Fibroblast of the aortic adventitia (primary cell): ENCODE data around the gene GNPTAB. TPM values are rescaled to one million over a fixed set of nuclear protein-coding genes. Genes with fewer than 3 reads are reported as not detected.

Source experiments
- DNase-seq: peaks from one replicate; pipeline ENCODE4 v3.0.0-alpha.2; 2010; ENCODE audit warnings: low read depth
- H3K4me3 ChIP-seq: 2 replicates; pipeline ENCODE4 v1.5.1; 2011; ENCODE audit warnings: low read depth, mild to moderate bottlenecking, control low read depth, low read length, moderate library complexity
- total RNA-seq: library from RNA; depleted of rRNA; stranded (reverse); fragments of >200 nt; gene quantifications from 2 replicates; pipeline ENCODE4 v1.2.3, GENCODE V29; 2012; ENCODE audit warnings: low replicate concordance
- TF ChIP-seq, protein P1 (sequence below): IDR thresholded peaks from 2 replicates; pipeline ENCODE4 v1.5.1; 2011; ENCODE audit warnings: mild to moderate bottlenecking, low read length, control low read depth, inconsistent platforms; ENCODE audit not compliant: insufficient read depth

GNPTAB gene
- total RNA-seq, 1 donor, result 31.5 TPM

DNA sequence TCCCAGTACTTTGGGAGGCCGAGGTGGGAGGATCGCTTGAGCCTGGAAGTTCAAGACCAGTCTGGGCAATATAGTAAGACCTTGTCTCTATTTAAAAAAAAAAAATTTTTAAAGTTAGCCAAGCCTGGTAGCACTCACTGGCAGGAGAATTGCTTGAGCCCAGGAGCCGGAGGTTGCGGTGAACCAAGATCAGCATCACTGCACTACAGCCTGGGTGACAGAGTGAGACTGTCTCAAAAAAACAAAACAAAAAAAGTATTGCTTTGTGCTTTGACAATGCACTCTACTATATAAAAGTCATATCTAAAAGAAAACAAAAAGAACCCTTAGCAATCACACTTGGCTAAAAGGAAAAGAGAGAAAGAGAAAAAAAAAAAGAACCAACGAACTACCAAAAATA lies 26.8 kb downstream of the GNPTAB start:
- DNase-seq, result no peak

DNA sequence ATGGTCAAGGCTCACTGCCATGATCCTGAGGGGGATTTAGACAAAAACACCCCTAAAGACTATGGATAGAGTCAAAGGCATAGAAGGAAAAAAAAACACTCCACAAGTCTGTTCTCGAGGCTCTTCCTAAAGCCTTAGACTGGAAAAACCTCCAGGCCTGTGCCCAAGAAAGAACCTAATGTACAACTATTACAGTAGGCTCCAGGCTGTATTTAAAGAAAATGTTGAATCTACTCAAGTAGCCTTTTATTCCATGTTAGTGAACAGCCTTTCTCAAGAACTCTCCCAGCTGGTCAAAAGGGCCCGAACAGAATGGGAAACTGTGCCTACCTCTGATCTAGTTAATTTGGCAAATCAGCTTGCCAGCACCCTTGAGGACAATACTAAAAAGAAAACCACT lies 28.3 kb downstream of the GNPTAB start:
- DNase-seq, result no peak
- no peak overlapping the region for H3K4me3 ChIP-seq
- TF ChIP-seq, protein P1, sequence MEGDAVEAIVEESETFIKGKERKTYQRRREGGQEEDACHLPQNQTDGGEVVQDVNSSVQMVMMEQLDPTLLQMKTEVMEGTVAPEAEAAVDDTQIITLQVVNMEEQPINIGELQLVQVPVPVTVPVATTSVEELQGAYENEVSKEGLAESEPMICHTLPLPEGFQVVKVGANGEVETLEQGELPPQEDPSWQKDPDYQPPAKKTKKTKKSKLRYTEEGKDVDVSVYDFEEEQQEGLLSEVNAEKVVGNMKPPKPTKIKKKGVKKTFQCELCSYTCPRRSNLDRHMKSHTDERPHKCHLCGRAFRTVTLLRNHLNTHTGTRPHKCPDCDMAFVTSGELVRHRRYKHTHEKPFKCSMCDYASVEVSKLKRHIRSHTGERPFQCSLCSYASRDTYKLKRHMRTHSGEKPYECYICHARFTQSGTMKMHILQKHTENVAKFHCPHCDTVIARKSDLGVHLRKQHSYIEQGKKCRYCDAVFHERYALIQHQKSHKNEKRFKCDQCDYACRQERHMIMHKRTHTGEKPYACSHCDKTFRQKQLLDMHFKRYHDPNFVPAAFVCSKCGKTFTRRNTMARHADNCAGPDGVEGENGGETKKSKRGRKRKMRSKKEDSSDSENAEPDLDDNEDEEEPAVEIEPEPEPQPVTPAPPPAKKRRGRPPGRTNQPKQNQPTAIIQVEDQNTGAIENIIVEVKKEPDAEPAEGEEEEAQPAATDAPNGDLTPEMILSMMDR, result no peak

More for the DNA sequence above, 26.8 kb downstream of the GNPTAB start:
- no peak overlapping the region for H3K4me3 ChIP-seq
- TF ChIP-seq, protein P1, result no peak

DNA sequence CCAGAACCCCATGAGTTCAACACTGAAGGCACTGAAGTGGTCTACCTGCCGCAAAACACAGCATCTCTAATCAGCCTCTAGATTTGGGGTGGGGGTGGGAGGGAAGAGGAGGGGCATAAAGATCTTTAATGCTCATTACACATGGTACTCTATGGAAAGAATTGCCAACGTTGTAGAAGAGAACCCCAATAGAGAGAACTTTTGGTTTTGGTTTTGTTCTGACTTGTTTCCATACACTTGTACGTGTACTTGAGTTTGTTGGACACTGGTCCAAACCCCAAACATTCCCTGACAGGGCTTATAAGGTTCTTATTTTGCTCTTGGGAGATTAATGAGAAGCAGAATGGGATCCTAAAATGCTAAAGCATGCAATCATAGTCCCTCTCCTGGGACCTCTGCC lies 31.0 kb downstream of the GNPTAB start:
- DNase-seq, result no peak
- H3K4me3 ChIP-seq, result no peak overlapping the region
- TF ChIP-seq, protein P1, result no peak

DNA sequence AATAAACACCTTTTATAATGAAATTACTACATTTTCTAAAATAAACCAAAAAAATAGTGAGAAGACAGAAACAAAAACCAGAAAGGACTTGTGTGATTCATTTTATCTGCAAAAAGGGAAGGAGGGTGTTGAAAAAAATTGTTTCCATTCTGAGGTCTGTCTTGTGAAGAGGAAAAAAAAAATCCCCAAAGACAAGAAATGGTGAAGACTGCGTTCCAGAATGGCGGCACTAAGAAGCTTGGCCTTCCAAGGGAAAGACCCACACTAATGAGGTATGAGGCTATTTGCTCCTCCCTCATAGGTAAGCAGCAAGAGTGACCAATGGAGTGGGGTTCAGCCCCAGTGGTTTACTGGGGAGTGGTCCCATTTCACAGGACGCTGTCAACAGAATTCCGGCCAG lies 35.0 kb downstream of the GNPTAB start:
- no peak for DNase-seq
- H3K4me3 ChIP-seq, result no peak overlapping the region
- TF ChIP-seq, protein P1, result no peak

DNA sequence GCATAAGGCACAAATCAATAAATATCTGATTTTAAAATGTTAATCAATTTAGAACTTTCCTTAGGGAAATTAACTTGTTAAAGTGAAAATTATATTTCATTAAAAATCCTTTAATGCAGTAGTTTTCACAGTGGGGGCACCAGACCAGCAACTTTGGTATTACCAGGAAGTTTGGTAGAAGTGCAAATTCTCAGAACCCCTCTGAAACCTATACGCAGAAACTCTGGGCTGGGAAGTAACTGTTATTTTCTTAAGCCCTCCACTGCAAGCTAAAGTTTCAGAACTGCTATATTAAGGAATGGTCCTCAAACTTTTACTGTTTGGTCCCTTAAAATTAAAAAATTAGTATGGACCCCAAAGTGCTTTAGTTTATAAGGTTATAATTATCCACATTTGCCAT lies 35.7 kb downstream of the GNPTAB start:
- TF ChIP-seq, protein P1, result no peak
- DNase-seq, result no peak
- no peak overlapping the region for H3K4me3 ChIP-seq

DNA sequence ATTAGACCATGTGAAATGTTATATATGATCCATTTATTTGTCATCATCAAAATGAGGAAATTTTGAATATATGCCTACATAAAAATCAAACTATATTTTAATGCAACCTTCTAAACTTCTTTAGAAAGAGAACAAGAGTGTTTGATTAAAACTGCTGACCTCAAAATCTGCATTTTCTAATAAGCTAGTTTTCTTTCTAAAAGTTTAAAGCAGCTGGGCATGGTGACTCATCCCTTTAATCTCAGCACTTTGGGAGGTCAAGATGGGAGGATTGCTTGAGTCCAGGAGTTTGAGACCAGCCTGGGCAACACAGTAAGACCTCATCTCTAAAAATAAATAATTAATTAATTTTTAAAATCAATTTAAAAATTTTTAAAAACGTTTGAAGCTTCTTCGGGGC lies 36.2 kb downstream of the GNPTAB start:
- no peak for DNase-seq
- TF ChIP-seq, protein P1, result no peak
- no peak overlapping the region for H3K4me3 ChIP-seq

DNA sequence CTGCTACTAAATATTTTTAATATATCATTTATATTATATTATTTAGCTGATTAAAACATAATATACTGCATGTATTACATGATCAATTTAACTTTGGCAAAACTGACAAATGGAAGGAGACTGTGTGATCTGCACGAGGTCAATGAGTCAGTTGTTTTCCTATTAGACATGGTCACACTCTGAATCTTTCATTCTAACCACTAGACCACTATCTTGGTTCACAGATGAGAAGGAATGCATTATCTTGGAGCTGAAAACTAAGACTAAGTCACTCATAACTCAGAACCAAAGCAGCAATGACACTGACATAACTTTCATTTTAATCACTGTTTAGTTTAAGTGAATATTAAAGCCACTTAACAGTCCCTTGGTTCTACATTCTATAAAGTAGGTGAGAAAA lies 37.4 kb downstream of the GNPTAB start:
- H3K4me3 ChIP-seq, result no peak overlapping the region
- peak; percentile 66 for DNase-seq
- TF ChIP-seq, protein P1, result no peak
